D341Med (cell line): Measurements from ENCODE around the gene FRMD3.
A peak's percentile ranks its signal among the peaks of the same experiment; 100 is the strongest.

Experiments used
- DNase-seq: peaks from one replicate; pipeline ENCODE4 v3.0.0; 2012; ENCODE audit warnings: low spot score

FRMD3 gene

DNA sequence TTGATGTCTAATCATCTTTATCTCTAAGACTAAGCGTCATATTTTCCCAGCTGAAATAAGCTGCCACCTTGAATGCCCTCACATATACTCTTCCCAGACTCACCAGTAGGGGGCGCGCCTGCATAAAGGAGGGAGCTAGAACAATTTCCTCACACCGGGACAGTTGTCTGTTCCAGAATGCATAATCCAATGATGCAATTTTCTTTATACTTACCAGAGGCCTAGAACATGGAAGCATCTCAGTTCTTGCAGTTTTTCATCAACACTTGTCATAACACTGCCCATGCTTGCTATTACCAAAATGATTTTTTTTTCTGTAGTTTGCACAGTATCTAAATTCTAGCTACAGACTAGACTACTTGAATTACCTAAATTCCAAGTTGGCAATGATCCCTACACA is 203.9 kb downstream of the FRMD3 start:
- DNase-seq, result peak; percentile 71

GRCh38 chr9:83330207-83331196 is 207.7 kb downstream of the FRMD3 start:
- no peak for DNase-seq

GRCh38 chr9:83327750-83328622 is 210.2 kb downstream of the FRMD3 start:
- DNase-seq, result no peak

- DNase-seq, result no peak
Measured at GRCh38 chr9:83327323-83327722, 210.9 kb downstream of the FRMD3 start.

DNA sequence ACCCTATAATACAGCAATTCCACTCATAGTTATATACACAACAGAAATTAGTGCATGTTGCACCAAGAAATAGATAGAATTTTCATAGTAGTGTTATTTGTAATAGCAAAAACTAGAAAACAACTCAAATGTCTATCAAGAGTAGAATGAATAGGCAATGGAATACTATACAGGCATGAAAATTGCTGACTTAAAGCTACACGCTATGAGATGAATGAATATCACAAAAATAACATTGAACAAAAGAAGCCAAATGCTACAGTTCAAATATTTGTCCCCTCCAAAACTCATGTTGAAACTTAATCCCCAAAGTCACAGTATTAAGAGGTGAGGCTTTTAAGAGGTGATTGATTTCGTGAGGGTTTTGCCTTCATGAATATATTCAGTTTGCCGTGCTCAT is 215.1 kb downstream of the FRMD3 start:
- no peak for DNase-seq

GRCh38 chr9:83322438-83322837 is 215.8 kb downstream of the FRMD3 start:
- no peak for DNase-seq

DNA sequence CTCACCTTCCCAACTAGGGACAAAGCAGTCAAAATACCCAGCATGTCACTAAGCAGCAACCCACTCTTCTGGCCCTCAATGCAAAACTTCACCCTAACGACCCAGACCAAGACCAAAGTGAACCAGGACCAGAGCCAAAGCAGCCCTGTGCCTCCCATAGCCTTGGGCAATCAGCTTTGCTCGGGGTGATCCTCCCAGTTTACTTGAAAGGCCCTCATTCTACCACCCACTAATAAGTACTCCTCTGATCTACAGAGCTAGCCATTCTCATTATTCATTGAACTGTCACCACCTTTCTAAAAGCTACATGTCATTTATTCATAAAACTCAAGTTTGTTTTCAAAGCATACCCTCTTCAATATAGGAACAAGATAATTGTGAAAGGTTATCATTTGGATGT is 221.0 kb downstream of the FRMD3 start:
- DNase-seq, result no peak

DNA sequence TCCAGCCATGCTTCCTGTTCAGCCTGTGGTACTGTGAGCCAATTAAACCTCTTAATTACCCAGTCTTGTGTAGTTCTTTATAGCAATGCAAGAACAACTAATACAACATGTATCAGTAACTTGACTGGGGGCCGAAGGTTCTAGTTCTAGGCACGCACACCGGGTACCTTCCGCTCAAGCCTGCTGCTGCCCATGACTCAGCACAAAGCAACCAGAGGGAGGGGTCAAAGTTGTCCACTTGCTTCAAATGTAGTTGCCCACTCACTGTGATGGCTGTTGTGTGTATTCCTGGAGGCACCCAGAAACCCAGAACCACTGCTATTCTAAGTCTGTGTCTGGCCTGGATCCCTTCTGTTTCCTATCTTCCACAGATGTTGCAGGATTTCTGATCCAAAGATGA is 222.6 kb downstream of the FRMD3 start:
- DNase-seq, result no peak

- DNase-seq, result no peak
Measured at GRCh38 chr9:83313781-83314180, 224.4 kb downstream of the FRMD3 start.

GRCh38 chr9:83312537-83312936 is 225.7 kb downstream of the FRMD3 start:
- no peak for DNase-seq

DNA sequence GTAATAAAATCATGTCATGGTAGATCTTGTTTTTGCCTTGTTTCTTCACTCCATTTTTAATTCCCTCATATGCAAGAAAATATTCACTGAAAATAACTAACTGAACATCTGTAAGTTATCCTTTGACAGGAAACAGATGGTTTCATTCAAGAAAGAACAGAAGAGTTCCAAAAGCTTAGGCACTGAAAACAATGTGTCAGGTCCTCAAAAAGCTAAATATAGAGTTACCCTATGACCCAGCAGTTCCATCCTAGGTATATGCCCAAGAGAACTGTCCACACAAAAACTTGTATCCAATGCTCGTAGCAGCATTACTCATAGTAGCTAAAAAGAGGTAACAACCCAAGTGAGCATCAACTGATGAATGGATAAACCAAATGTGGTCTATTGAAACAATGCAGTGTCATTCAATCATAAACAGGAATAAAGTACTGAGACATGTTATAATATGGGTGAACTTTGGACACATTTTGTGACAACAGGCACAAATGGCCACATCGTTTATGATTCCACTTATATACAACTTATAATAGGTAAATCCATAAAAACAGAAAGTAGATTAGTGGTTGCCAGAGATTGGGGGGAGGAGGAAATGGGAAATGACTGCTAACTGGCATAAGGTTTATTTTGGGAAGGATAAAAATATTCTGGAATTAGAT is 231.0 kb downstream of the FRMD3 start:
- no peak for DNase-seq

- peak; percentile 39 for DNase-seq
Measured at GRCh38 chr9:83304686-83305085, 233.5 kb downstream of the FRMD3 start.

GRCh38 chr9:83299571-83299970 is 238.6 kb downstream of the FRMD3 start:
- no peak for DNase-seq

- DNase-seq, result no peak
Measured at GRCh38 chr9:83299094-83299493, 239.1 kb downstream of the FRMD3 start.

GRCh38 chr9:83296123-83296522 is 242.1 kb downstream of the FRMD3 start:
- DNase-seq, result no peak

DNA sequence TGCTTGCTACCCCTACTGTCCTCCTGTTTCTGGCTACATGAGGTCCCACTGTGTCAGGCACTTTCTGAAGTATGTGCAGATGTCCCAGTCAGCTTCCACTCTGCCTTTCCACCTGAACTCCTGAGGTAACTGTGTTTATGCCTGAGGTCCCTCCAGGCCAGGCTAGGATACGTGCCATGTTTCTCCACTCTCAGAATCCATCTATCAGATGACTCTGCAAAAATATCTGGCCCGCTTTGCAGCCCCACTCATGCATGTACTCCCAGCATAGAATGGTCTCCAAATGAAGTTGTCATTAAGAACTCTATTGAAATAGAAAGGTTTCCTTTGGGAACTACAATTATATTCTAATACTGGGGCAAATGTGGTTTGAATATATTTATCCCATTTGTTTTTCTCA is 243.4 kb downstream of the FRMD3 start:
- DNase-seq, result no peak

DNA sequence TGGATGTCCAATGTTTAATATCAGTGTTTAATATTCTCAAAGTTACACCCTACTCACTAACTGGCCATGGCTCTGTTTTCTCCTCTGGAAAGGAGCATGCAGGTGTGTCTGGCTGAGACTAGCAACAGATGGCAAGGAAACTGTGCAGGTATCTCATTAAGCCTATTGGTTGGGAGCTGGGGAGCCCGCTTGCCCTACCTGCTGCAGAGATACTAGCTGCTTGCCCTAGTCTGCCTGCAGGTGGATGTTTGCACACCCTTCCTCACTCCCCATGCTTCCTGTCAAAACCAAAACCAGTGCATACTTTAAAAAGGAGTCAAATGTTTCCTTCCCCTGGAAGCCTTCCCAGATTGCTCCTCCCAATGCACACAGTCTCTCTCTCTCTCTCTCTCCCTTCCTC is 247.0 kb downstream of the FRMD3 start:
- no peak for DNase-seq

DNA sequence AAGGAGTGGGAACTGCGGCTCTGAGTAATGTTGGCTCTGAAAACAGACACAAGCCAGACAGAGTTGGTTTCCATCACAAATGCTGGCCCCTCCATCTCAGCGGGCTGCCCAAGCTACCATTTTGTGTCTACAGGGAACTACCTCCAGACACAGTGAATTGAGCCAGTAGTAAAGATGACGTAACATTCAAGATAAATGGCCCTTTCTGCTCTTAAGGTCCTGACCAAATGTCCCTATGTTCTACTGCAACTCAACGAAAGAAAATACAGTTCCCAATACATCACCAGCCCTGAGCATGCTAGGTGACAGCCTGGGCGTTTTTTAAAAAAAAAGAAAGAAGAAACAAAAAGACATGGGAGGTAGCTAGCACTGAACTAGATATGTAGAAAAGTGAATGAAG is 247.5 kb downstream of the FRMD3 start:
- no peak for DNase-seq

DNA sequence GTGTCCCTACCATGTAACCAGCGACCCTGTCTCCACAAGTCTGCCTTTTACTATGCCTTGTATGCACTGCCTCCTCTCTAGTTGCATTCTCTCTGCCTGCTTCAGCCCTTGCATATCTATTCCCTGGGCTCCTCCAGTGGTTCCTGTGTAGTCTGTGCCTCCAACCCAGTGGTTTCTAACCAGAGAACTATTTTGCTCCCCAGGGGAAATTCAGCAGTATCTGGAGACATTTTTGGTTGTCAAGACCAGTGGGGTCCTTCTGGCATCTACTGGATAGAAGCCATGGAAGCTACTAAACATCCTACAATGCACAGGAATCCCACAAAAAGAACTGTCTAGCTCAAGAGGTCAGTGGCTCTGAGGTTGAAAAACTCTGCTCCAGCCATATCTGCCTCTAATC is 251.2 kb downstream of the FRMD3 start:
- DNase-seq, result no peak

GRCh38 chr9:83285445-83286225 is 252.6 kb downstream of the FRMD3 start:
- DNase-seq, result no peak

DNA sequence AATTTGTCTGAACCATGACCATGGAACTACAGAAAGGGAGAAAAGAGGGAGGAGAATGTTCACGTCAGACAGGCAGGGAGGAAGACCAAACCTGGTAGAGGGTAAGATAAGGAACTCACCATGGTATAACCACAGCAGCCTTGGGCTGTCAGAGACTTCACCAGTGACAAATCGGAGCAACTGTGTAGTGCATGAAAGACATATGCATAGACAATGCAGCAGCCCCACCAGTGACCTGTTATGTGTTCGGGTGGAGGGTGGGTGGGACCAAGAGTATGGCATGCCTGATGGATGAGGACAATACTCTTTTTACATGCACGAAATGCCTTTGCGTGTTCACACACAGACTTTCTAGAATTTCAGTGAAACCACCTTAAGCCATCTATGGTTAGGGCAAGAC is 253.5 kb downstream of the FRMD3 start:
- DNase-seq, result no peak

DNA sequence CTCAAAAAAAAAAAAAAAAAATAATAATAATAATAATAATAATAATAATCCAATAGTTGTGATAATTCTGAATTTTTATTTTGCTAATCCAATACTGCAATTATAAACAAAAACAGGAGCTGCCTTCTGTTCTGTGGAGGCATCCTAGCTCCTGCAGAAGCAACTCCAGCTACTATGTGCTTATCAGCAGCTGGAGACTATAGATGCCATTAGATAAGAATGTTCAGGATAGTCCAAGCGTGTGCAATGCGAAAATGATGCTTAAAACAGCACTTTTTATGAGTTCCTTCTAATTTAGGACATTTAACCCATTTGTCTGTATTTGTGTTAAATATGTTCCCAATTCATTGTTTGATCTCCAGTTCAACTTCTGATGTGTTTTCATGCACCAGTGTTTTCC is 254.7 kb downstream of the FRMD3 start:
- DNase-seq, result no peak
